A549 (cell line): ENCODE results near the gene LRIT2. TPM values are rescaled to one million over a fixed set of nuclear protein-coding genes. Genes with fewer than 3 reads are reported as not detected.

ENCODE experiments used
- ATAC-seq, 2 experiments: fragments of 200-7000 bp in 1 of 2; fragments of >200 bp in 1 of 2; cut with Nextera tagmentation in 1 of 2; cut with Tn5 transposase in 1 of 2; 3 replicates each; pipeline versions ENCODE4 v1.8.0 to v1.9.1; 2018 to 2020; ENCODE audit warnings: mild to moderate bottlenecking in 1 of 2, moderate library complexity in 1 of 2
- CTCF ChIA-PET: fragments of 300-600 bp; sonication (Branson Sonifier 250); formaldehyde crosslinking; extraction: SDS; loops from one replicate; lab custom pipeline; 2021; ENCODE audit warnings: antibody characterized with exemption, inconsistent platforms; lab: Yijun Ruan, JAX
- POLR2A ChIA-PET: fragments of 350-600 bp; formaldehyde crosslinking; extraction: SDS; loops from one replicate; lab custom pipeline; 2021; ENCODE audit warnings: antibody characterized with exemption, inconsistent platforms; lab: Yijun Ruan, JAX
- DNase-seq, 2 experiments: peaks; one replicate each; pipeline versions ENCODE4 v3.0.0 to v3.0.0-alpha.2; 2011 to 2016; ENCODE audit warnings: low read depth in 1 of 2, low spot score in 1 of 2
- FAIRE-seq: peaks from 2 replicates; lab custom pipeline; 2011; peaks lifted over from hg19 to GRCh38; lab: Jason Lieb, UNC
- H3K27ac ChIP-seq, 2 experiments: fragments of >200 bp; sonication (Bioruptor Twin); formaldehyde crosslinking; 3 replicates each; pipeline ENCODE4 v1.5.1; 2016 to 2017
- H3K4me1 ChIP-seq: fragments of >200 bp; sonication (Bioruptor Twin); formaldehyde crosslinking; 3 replicates; pipeline ENCODE4 v1.6.1; 2016
- H3K4me2 ChIP-seq: fragments of >200 bp; sonication (Bioruptor Twin); formaldehyde crosslinking; 3 replicates; pipeline ENCODE4 v1.6.1; 2016
- H3K4me3 ChIP-seq: fragments of >200 bp; sonication (Bioruptor Twin); formaldehyde crosslinking; 3 replicates; pipeline ENCODE4 v1.5.1; 2016
- H3K9me3 ChIP-seq: fragments of >200 bp; sonication (Bioruptor Twin); formaldehyde crosslinking; 3 replicates; pipeline ENCODE4 v1.6.1; 2016
- BHLHE40 ChIP-seq: IDR thresholded peaks from 2 replicates; pipeline ENCODE4 v1.6.1; 2012; ENCODE audit warnings: low read depth, low read length, inconsistent platforms
- EHF ChIP-seq: fragments of 250-450 bp; sonication (Bioruptor Pico); IDR thresholded peaks from 2 replicates; pipeline ENCODE4 v1.5.0; 2020; ENCODE audit warnings: mild to moderate bottlenecking
- EP300 ChIP-seq, 2 experiments: fragments of >200 bp; sonication (Bioruptor Twin); formaldehyde crosslinking; IDR thresholded peaks; 2 replicates in 1 of 2; 3 replicates in 1 of 2; pipeline ENCODE4 v1.6.1; 2016 to 2017
- FOSB ChIP-seq: fragments of 250-450 bp; sonication (Bioruptor Pico); IDR thresholded peaks from 2 replicates; pipeline ENCODE4 v1.5.0; 2020; ENCODE audit warnings: mild to moderate bottlenecking, moderate library complexity
- FOXS1 ChIP-seq: fragments of 250-450 bp; sonication (Bioruptor Pico); IDR thresholded peaks from 2 replicates; pipeline ENCODE4 v1.5.0; 2020; ENCODE audit warnings: mild to moderate bottlenecking, moderate library complexity
- GATA3 ChIP-seq: IDR thresholded peaks from 2 replicates; pipeline ENCODE4 v1.6.1; 2012; ENCODE audit warnings: borderline replicate concordance
- HES2 ChIP-seq: fragments of >200 bp; sonication (Bioruptor Twin); formaldehyde crosslinking; IDR thresholded peaks from 2 replicates; pipeline ENCODE4 v1.6.1; 2016
- HEYL ChIP-seq: fragments of 250-450 bp; sonication (Bioruptor Pico); IDR thresholded peaks from 2 replicates; pipeline ENCODE4 v1.8.0; 2021; ENCODE audit warnings: mild to moderate bottlenecking, moderate library complexity
- HMGXB4 ChIP-seq: fragments of 250-450 bp; sonication (Bioruptor Pico); IDR thresholded peaks from 2 replicates; pipeline ENCODE4 v1.5.0; 2021; ENCODE audit warnings: mild to moderate bottlenecking, moderate library complexity, borderline replicate concordance
- KDM1A ChIP-seq: fragments of 200-600 bp; sonication (generic); IDR thresholded peaks from 2 replicates; pipeline ENCODE4 v1.6.1; 2016; ENCODE audit warnings: low read depth, mild to moderate bottlenecking
- NFE2L2 ChIP-seq: fragments of 150-350 bp; conservative IDR thresholded peaks from 2 replicates; pipeline ENCODE4 v1.6.1; 2014; ENCODE audit warnings: low read length
- PHF8 ChIP-seq: fragments of 200-600 bp; sonication (generic); IDR thresholded peaks from 2 replicates; pipeline ENCODE4 v1.6.1; 2016; ENCODE audit warnings: low read depth, mild to moderate bottlenecking, antibody characterized with exemption, moderate library complexity, borderline replicate concordance
- RAD21 ChIP-seq, 2 experiments: fragments of >200 bp in 1 of 2; sonication (Bioruptor Twin) in 1 of 2; formaldehyde crosslinking in 1 of 2; IDR thresholded peaks in 1 of 2; conservative IDR thresholded peaks in 1 of 2; 2 replicates in 1 of 2; 3 replicates in 1 of 2; pipeline ENCODE4 v1.6.1; 2012 to 2018; ENCODE audit warnings: inconsistent platforms in 1 of 2
- RARB ChIP-seq: fragments of 250-450 bp; sonication (Bioruptor Pico); IDR thresholded peaks from 2 replicates; pipeline ENCODE4 v1.8.0; 2021; ENCODE audit warnings: mild to moderate bottlenecking, moderate library complexity
- RCOR1 ChIP-seq: fragments of 150-350 bp; IDR thresholded peaks from 2 replicates; pipeline ENCODE4 v1.6.1; 2014; ENCODE audit warnings: antibody characterized with exemption, low read length, low read depth
- REST ChIP-seq: fragments of 200-600 bp; sonication (generic); IDR thresholded peaks from 2 replicates; pipeline ENCODE4 v1.6.1; 2016; ENCODE audit warnings: antibody characterized with exemption, mild to moderate bottlenecking, moderate library complexity
- RFX5 ChIP-seq: fragments of 450-650 bp; IDR thresholded peaks from 2 replicates; pipeline ENCODE4 v1.7.1; 2014; ENCODE audit warnings: antibody characterized with exemption, mild to moderate bottlenecking, moderate library complexity
- RNF2 ChIP-seq: fragments of 200-600 bp; sonication (generic); IDR thresholded peaks from 2 replicates; pipeline ENCODE4 v1.6.1; 2016; ENCODE audit warnings: low read depth, mild to moderate bottlenecking, antibody characterized with exemption, moderate library complexity, borderline replicate concordance
- SMC3 ChIP-seq: fragments of >200 bp; sonication (Bioruptor Twin); formaldehyde crosslinking; IDR thresholded peaks from 3 replicates; pipeline ENCODE4 v1.6.1; 2018; ENCODE audit warnings: inconsistent platforms
- TP53 ChIP-seq: fragments of 250-450 bp; sonication (Bioruptor Pico); IDR thresholded peaks from 2 replicates; pipeline ENCODE4 v1.5.0; 2021; ENCODE audit warnings: mild to moderate bottlenecking, moderate library complexity
- ZSCAN20 ChIP-seq: fragments of 250-450 bp; sonication (Bioruptor Pico); IDR thresholded peaks from 2 replicates; pipeline ENCODE4 v1.8.0; 2022; ENCODE audit warnings: mild to moderate bottlenecking, moderate library complexity
- WGBS: methylation state at CpG from one replicate; pipeline ENCODE4 v1.1.6; 2017; ENCODE audit errors: missing lambda C conversion rate; 5-methylcytosine and 5-hydroxymethylcytosine counted together
- polyA plus RNA-seq, 4 experiments: library from polyadenylated mRNA; depleted of rRNA in 3 of 4; stranded (reverse); fragments of >200 nt; fragmentation: RNase III in 1 of 4; extraction: RNeasy Plus Mini Kit Qiagen cat#74134 plus additional on column Dnase treatment in 1 of 4; gene quantifications; 2 replicates in 3 of 4; 3 replicates in 1 of 4; pipeline ENCODE4 v1.2.3, GENCODE V29; 2011 to 2017

The LRIT2 gene
- polyA plus RNA-seq, 2 of the 4 experiments (the other 2 are of a cell fraction): not detected

- ChIA-PET POLR2A (no interaction called here), CTCF (interaction anchor here (1.0 to 2.0 kb wide), 4 partner anchors 10 to 63 kb away, joined by 3 to 5 read pairs (median 4); no protein-coding TSS in a partner anchor)
- Histone ChIP-seq H3K4me2 (no peak overlapping the region), H3K9me3 (no peaks in the 10 kb centered on the region), H3K4me3 (no peak overlapping the region), H3K27ac (no peak overlapping the region), H3K4me1 (no peaks in the 10 kb centered on the region)
- DNase-seq: no peak
- 0% methylated on average over 2 of the region's 2 CpGs for WGBS
- no peak for TF ChIP-seq BHLHE40
- no peak for TF ChIP-seq NFE2L2
- no peak for TF ChIP-seq HES2
- TF ChIP-seq PHF8: no peak
- no peak for TF ChIP-seq RNF2
- TF ChIP-seq EP300 (IDR thresholded peaks at IDR 0.05): no peak
- TF ChIP-seq FOXS1 (CRISPR knock-in tag): no peak
- no peak for ATAC-seq
- no peak for FAIRE-seq
Observed at GRCh38 chr10:84211566-84211965, 13.8 kb downstream of the LRIT2 start.

DNA sequence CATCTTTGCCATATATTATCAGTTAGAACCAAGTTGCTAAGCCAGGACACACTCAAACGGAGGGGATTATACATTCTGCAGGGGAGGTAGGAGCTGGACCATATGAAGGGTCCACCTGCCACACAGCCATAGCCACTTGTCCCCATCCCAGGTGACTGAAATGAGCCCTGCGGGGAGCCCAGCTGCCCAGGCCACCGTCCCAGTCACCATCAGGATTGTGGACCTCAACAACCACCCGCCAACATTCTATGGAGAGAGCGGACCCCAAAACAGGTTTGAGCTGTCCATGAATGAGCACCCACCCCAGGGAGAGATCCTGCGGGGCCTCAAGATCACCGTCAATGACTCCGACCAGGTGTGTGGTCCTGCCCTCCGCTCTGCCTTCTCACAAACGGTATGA is 17.3 kb downstream of the LRIT2 start:
- DNase-seq (no peak), FAIRE-seq (no peak), ATAC-seq (no peak)
- Histone ChIP-seq H3K4me2 (no peak overlapping the region), H3K9me3 (no peaks in the 10 kb centered on the region), H3K27ac (no peak overlapping the region), H3K4me3 (no peak overlapping the region), H3K4me1 (no peaks in the 10 kb centered on the region)
- POLR2A ChIA-PET: no interaction called here
- WGBS: 15% methylated on average over 3 of the region's 10 CpGs
- no peak for TF ChIP-seq FOXS1 (CRISPR knock-in tag)
- TF ChIP-seq RAD21 (conservative IDR thresholded peaks at IDR 0.05 in 1 of 2, IDR thresholded peaks at IDR 0.05 in 1 of 2): no peak
- no peak for TF ChIP-seq RARB (CRISPR knock-in tag)
- TF ChIP-seq FOSB: no peak
- CTCF ChIA-PET: interaction anchor here (1.0 to 3.5 kb wide), 3 partner anchors 7 to 148 kb away, joined by 3 to 13 read pairs (median 4); no protein-coding TSS in a partner anchor

DNA sequence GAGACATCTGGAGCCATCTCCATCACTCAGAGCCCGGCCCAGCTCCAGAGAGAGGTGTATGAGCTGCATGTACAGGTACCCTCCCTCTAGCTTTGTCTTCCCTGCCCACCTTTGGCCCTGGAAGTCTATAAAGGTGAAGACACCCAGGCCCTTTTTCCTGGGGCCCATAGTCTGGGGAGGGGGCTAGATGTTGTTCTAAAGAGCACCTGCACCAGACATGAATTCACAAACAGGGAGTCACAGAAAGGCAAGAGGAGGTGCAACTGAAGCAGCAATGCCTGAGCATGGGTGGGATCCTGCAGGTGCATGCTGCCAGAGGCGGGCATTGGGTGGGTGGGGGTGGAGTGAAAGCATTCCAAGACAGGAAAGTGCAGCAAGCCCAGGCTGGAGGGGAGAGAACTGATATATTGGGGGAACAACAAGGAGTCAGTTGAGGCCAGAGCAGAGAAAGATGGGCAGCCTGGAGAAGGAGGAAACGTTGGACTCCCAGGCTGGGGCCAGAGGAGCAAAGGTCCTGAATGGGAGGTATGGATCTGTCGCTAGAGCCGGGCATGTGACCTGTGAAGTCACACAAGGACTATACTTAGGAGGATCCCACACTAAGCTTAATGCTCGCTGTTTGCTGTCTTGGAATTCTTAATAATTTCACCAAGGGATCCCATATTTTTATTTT is 19.4 kb downstream of the LRIT2 start:
- FAIRE-seq (no peak), ATAC-seq (no peak)
- TF ChIP-seq RCOR1 (no peak), RFX5 (no peak), FOXS1 (CRISPR knock-in tag) (no peak), SMC3 (no peak), REST (no peak), NFE2L2 (no peak), BHLHE40 (no peak), GATA3 (no peak), EHF (CRISPR knock-in tag) (no peak), HMGXB4 (CRISPR knock-in tag) (no peak), HEYL (no peak), KDM1A (no peak), ZSCAN20 (CRISPR knock-in tag) (no peak), TP53 (no peak)
- TF ChIP-seq, all 56 proteins: peak for 0
- Histone ChIP-seq H3K27ac (no peak overlapping the region), H3K4me2 (no peak overlapping the region), H3K4me1 (no peaks in the 10 kb centered on the region), H3K9me3 (no peaks in the 10 kb centered on the region), H3K4me3 (no peak overlapping the region)
- 3% methylated on average over 5 of the region's 6 CpGs for WGBS
- DNase-seq: no peak
- ChIA-PET POLR2A (no interaction called here), CTCF (interaction anchor here (0.6 to 3.5 kb wide), 9 partner anchors 9 to 80 kb away, joined by 3 to 15 read pairs (median 3); no protein-coding TSS in a partner anchor)
